NCI-H2171 (cell line): ENCODE results near the gene NPY2R.

ENCODE experiments used
- DNase-seq: peaks from one replicate; lab custom pipeline; 2025; lab: John Stamatoyannopoulos, UW

The NPY2R gene

GRCh38 chr4:155249016-155249566, 40.7 kb downstream of the NPY2R start:
- no peak for DNase-seq

- no peak for DNase-seq
Observed at GRCh38 chr4:155252327-155252726, 43.9 kb downstream of the NPY2R start.

GRCh38 chr4:155263480-155263879, 55.0 kb downstream of the NPY2R start:
- DNase-seq, result no peak

GRCh38 chr4:155265113-155265512, 56.7 kb downstream of the NPY2R start:
- DNase-seq, result no peak
